LHCN-M2 (cell line): ENCODE results near the gene ZMAT2. TPM values are rescaled to one million over a fixed set of nuclear protein-coding genes. Genes with fewer than 3 reads are reported as not detected.
"Not testable (repeated sequence)": the region's sequence is repeated elsewhere in the genome, so short reads cannot be mapped to it uniquely, and the experiment has no call there.

Source experiments
- DNase-seq: peaks from one replicate; pipeline ENCODE4 v3.0.0-alpha.2; 2012; ENCODE audit warnings: low read depth
- total RNA-seq: library from RNA; depleted of rRNA; stranded (reverse); fragments of >200 nt; gene quantifications from 2 replicates; pipeline ENCODE4 v1.2.3, GENCODE V29; 2014; rRNA removed

ZMAT2 gene
- total RNA-seq, 1 experiment from 2014 or later, result 45.2 TPM

GRCh38 chr5:140708787-140709186 lies 8.5 kb downstream of the ZMAT2 start:
- DNase-seq, result not testable (repeated sequence)

GRCh38 chr5:140710899-140711552 lies 10.8 kb downstream of the ZMAT2 start:
- DNase-seq, result peak; percentile 98

GRCh38 chr5:140711794-140712193 lies 11.5 kb downstream of the ZMAT2 start:
- no peak for DNase-seq

- DNase-seq, result no peak
These were observed 13.4 kb downstream of the ZMAT2 start for GRCh38 chr5:140713562-140714094.

GRCh38 chr5:140716238-140716637 lies 16.0 kb downstream of the ZMAT2 start:
- not testable (repeated sequence) for DNase-seq

GRCh38 chr5:140718266-140718592 lies 18.0 kb downstream of the ZMAT2 start:
- DNase-seq, result no peak

- not testable (repeated sequence) for DNase-seq
These were observed 20.5 kb downstream of the ZMAT2 start for GRCh38 chr5:140720738-140721137.

GRCh38 chr5:140721395-140721794 lies 21.1 kb downstream of the ZMAT2 start:
- DNase-seq, result not testable (repeated sequence)

GRCh38 chr5:140725799-140726471 lies 25.7 kb downstream of the ZMAT2 start:
- peak; percentile 96 for DNase-seq

- DNase-seq, result no peak
These were observed 32.9 kb downstream of the ZMAT2 start for GRCh38 chr5:140733098-140733497.

GRCh38 chr5:140734354-140734753 lies 34.1 kb downstream of the ZMAT2 start:
- DNase-seq, result peak; percentile 13

GRCh38 chr5:140737486-140737885 lies 37.2 kb downstream of the ZMAT2 start:
- DNase-seq, result no peak

- DNase-seq, result no peak
These were observed 41.7 kb downstream of the ZMAT2 start for GRCh38 chr5:140741967-140742366.

GRCh38 chr5:140753561-140753960 lies 53.3 kb downstream of the ZMAT2 start:
- DNase-seq, result no peak

Other genes starting within 250 kb of the ZMAT2 start
- 1.6 TPM in 1 of 2 replicates, not detected in the other for gene EIF4EBP3, start 152.8 kb upstream of the ZMAT2 start, total RNA-seq
- gene SRA1, start 143.0 kb upstream of the ZMAT2 start, total RNA-seq, result 44.2 and 47.4 TPM in 2 replicates
- gene APBB3, start 135.8 kb upstream of the ZMAT2 start, total RNA-seq, result 17.2 and 19.4 TPM in 2 replicates
- 51.0 and 56.2 TPM in 2 replicates for gene SLC35A4, start 135.6 kb upstream of the ZMAT2 start, total RNA-seq
- 0.96 and 1.1 TPM in 2 replicates for gene CD14, start 67.3 kb upstream of the ZMAT2 start, total RNA-seq
- gene TMCO6, start 61.0 kb upstream of the ZMAT2 start, total RNA-seq, result 42.8 and 43.0 TPM in 2 replicates
- 44.0 and 48.5 TPM in 2 replicates for gene NDUFA2, start 52.8 kb upstream of the ZMAT2 start, total RNA-seq
- 96.8 and 111 TPM in 2 replicates for gene IK, start 52.6 kb upstream of the ZMAT2 start, total RNA-seq
- gene WDR55, start 35.5 kb upstream of the ZMAT2 start, total RNA-seq, result 27.1 and 28.9 TPM in 2 replicates
- 0.52 and 1.3 TPM in 2 replicates for gene DND1, start 26.9 kb upstream of the ZMAT2 start, total RNA-seq
- 98.9 and 103 TPM in 2 replicates for gene HARS1, start 9.1 kb upstream of the ZMAT2 start, total RNA-seq
- gene HARS2, start 9.0 kb upstream of the ZMAT2 start, total RNA-seq, result 39.2 and 41.6 TPM in 2 replicates
- gene PCDHA1, start 85.7 kb downstream of the ZMAT2 start, total RNA-seq, result 0.06 TPM in 2 replicates
- gene PCDHA2, start 94.4 kb downstream of the ZMAT2 start, total RNA-seq, result not detected in 2 replicates
- gene PCDHA3, start 100.6 kb downstream of the ZMAT2 start, total RNA-seq, result under 0.01 and 0.06 TPM in 2 replicates
- 0.26 and 0.40 TPM in 2 replicates for gene PCDHA4, start 106.6 kb downstream of the ZMAT2 start, total RNA-seq
- not detected in 2 replicates for gene PCDHA5, start 121.2 kb downstream of the ZMAT2 start, total RNA-seq
- not detected in 2 replicates for gene PCDHA6, start 127.5 kb downstream of the ZMAT2 start, total RNA-seq
- gene PCDHA7, start 133.8 kb downstream of the ZMAT2 start, total RNA-seq, result 0.11 and 0.19 TPM in 2 replicates
- not detected in 2 replicates for gene PCDHA8, start 140.7 kb downstream of the ZMAT2 start, total RNA-seq
- 0.06 TPM in 1 of 2 replicates, not detected in the other for gene PCDHA9, start 147.9 kb downstream of the ZMAT2 start, total RNA-seq
- not detected in 2 replicates for gene PCDHA10, start 155.4 kb downstream of the ZMAT2 start, total RNA-seq
- 0.11 TPM in 1 of 2 replicates, not detected in the other for gene PCDHA11, start 168.5 kb downstream of the ZMAT2 start, total RNA-seq
- gene PCDHA12, start 174.9 kb downstream of the ZMAT2 start, total RNA-seq, result not detected in 2 replicates
- gene PCDHA13, start 181.7 kb downstream of the ZMAT2 start, total RNA-seq, result not detected in 2 replicates
- not detected in 2 replicates for gene PCDHAC1, start 225.9 kb downstream of the ZMAT2 start, total RNA-seq